ENCODE data around the gene SESTD1. TPM values are rescaled to one million over a fixed set of nuclear protein-coding genes. Genes with fewer than 3 reads are reported as not detected.
A peak's percentile ranks its signal among the peaks of the same experiment; 100 is the strongest.

SESTD1 gene
- total and polyA plus RNA-seq, 2 experiments from 2014 or later, result 12.6 to 21.6 TPM

GRCh38 chr2:179252423-179252822 lies 12.2 kb downstream of the SESTD1 start:
- Histone ChIP-seq H3K9me2 (ENCODE audit: insufficient read depth) (no peaks in the 10 kb centered on the region), H3K36me3 (ENCODE audit: insufficient read depth) (no peaks in the 10 kb centered on the region), H3F3A (replicated peaks; ENCODE audit: low read depth) (no peaks in the 10 kb centered on the region), H3K4me3 (no peak overlapping the region), H3K27me3 (ENCODE audit: insufficient read depth) (no peaks in the 10 kb centered on the region), H3K27ac (ENCODE audit: low read depth) (no peak overlapping the region), H4K20me1 (replicated peaks; ENCODE audit: insufficient read depth) (no peaks in the 10 kb centered on the region), H2AFZ (no peak overlapping the region), H3K4me2 (no peak overlapping the region), H3K4me1 (ENCODE audit: insufficient read depth) (peaks cover 13% of the 10 kb centered on the region; the same call in 1 of the 2 replicates), H3K79me2 (replicated peaks; ENCODE audit: insufficient read depth) (peaks cover 95% of the 10 kb centered on the region)
- H3K36me3 Mint-ChIP-seq (ENCODE audit: low read depth), result peaks cover 17% of the 10 kb centered on the region; the same call in 2 of the 3 replicates
- no peak for ATAC-seq
- peaks cover 21% of the 10 kb centered on the region for H3K4me1 Mint-ChIP-seq
- TF ChIP-seq, protein P1, sequence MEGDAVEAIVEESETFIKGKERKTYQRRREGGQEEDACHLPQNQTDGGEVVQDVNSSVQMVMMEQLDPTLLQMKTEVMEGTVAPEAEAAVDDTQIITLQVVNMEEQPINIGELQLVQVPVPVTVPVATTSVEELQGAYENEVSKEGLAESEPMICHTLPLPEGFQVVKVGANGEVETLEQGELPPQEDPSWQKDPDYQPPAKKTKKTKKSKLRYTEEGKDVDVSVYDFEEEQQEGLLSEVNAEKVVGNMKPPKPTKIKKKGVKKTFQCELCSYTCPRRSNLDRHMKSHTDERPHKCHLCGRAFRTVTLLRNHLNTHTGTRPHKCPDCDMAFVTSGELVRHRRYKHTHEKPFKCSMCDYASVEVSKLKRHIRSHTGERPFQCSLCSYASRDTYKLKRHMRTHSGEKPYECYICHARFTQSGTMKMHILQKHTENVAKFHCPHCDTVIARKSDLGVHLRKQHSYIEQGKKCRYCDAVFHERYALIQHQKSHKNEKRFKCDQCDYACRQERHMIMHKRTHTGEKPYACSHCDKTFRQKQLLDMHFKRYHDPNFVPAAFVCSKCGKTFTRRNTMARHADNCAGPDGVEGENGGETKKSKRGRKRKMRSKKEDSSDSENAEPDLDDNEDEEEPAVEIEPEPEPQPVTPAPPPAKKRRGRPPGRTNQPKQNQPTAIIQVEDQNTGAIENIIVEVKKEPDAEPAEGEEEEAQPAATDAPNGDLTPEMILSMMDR (conservative IDR thresholded peaks at IDR 0.05; ENCODE audit: low read depth in 2 of 2), result no peak
- TF ChIP-seq CREB1 (CRISPR knock-in tag; IDR thresholded peaks at IDR 0.05; ENCODE audit: low read depth), result no peak
- TF ChIP-seq ZNF331 (CRISPR knock-in tag; IDR thresholded peaks at IDR 0.05; ENCODE audit: low read depth), result no peak
- no peak for TF ChIP-seq ZNF462 (CRISPR knock-in tag; IDR thresholded peaks at IDR 0.05)
- TF ChIP-seq POLR2AphosphoS5 (IDR thresholded peaks at IDR 0.05; ENCODE audit: low read depth), result no peak
- no peak for TF ChIP-seq ZNF114 (CRISPR knock-in tag; IDR thresholded peaks at IDR 0.05)
- TF ChIP-seq STAT1 (IDR thresholded peaks at IDR 0.05; ENCODE audit: unreplicated experiment), result no peak
- TF ChIP-seq REST (IDR thresholded peaks at IDR 0.05; ENCODE audit: unreplicated experiment), result no peak
- no peak for TF ChIP-seq JUNB (IDR thresholded peaks at IDR 0.05; ENCODE audit: unreplicated experiment)
- no peak for TF ChIP-seq EZH2 (IDR thresholded peaks at IDR 0.05; ENCODE audit: low read depth, unreplicated experiment)
- no peak for TF ChIP-seq NANOG (IDR thresholded peaks at IDR 0.05; ENCODE audit: borderline replicate concordance)
- no peak for TF ChIP-seq ETS1 (IDR thresholded peaks at IDR 0.05)
- no peak for TF ChIP-seq EZH2phosphoT487 (IDR thresholded peaks at IDR 0.05; ENCODE audit: unreplicated experiment)
- no peaks in the 10 kb centered on the region for H3K9me3 Mint-ChIP-seq
- no peak for DNase-seq (ENCODE audit: low spot score)
- H3K4me3 Mint-ChIP-seq, result no peak overlapping the region
- H3K27me3 Mint-ChIP-seq (ENCODE audit: insufficient read depth, low read depth, poor library complexity), result no peaks in the 10 kb centered on the region
- H3K27ac Mint-ChIP-seq, result peak overlapping the region; percentile 60
